MM.1S (cell line): ENCODE results near the gene SLC31A2.
"Not testable (repeated sequence)": the region's sequence is repeated elsewhere in the genome, so short reads cannot be mapped to it uniquely, and the experiment has no call there.

ENCODE experiments used
- CTCF ChIP-seq: fragments of 300-600 bp; sonication (generic); IDR thresholded peaks from 2 replicates; pipeline ENCODE4 v1.5.1; 2016; ENCODE audit warnings: antibody characterized with exemption, low read length, mixed read lengths
- EZH2 ChIP-seq: fragments of 300-600 bp; sonication (generic); optimal IDR thresholded peaks from 2 replicates; pipeline ENCODE3; 2017; ENCODE audit warnings: low read depth, mild to moderate bottlenecking, antibody characterized with exemption, low read length, mixed read lengths

- not testable (repeated sequence) for TF ChIP-seq EZH2, CTCF
Observed at GRCh38 chr9:113140896-113141295, 9.9 kb upstream of the SLC31A2 start.
